ENCODE data around the gene FBXO8. TPM values are rescaled to one million over a fixed set of nuclear protein-coding genes. Genes with fewer than 3 reads are reported as not detected.

FBXO8 gene
- total RNA-seq, 1 experiment from 2014 or later, result 11.7 TPM

DNA sequence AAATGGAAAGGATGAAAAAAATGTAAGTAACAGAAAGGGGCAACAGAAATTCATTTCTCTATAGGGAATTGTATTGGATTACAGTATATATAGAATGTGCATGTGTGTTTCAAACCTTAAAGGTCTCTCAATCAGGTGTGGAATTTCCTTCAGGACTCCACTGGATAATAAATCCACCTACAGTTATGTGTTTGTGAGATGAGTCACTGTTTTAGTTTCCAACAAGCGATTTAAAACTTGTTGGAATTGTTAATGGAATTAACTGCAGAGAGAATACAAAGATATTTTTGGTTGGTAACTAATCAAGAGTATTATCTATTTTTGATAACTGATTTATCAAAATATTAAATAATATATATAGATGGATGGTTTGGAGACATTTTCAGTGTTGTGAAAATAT is 33.1 kb upstream of the FBXO8 start:
- BruUV-seq (replicated peaks), result no TSS peak
- H3K36me3 ChIP-seq (ENCODE audit: insufficient read depth, low read length, poor library complexity, severe bottlenecking), result peaks cover 5% of the 10 kb centered on the region
- H3K9me3 ChIP-seq (ENCODE audit: low read depth, low read length, poor library complexity, severe bottlenecking), result no peaks in the 10 kb centered on the region
- no peak overlapping the region for H3K27ac ChIP-seq (ENCODE audit: low read depth, low read length, poor library complexity, severe bottlenecking)
- H3K27me3 ChIP-seq (replicated peaks; ENCODE audit: insufficient read depth, low read depth, low read length, poor library complexity), result no peaks in the 10 kb centered on the region
- H3K4me3 ChIP-seq (ENCODE audit: low read depth, low read length, poor library complexity, severe bottlenecking), result no peak overlapping the region
- TF ChIP-seq, protein P1, sequence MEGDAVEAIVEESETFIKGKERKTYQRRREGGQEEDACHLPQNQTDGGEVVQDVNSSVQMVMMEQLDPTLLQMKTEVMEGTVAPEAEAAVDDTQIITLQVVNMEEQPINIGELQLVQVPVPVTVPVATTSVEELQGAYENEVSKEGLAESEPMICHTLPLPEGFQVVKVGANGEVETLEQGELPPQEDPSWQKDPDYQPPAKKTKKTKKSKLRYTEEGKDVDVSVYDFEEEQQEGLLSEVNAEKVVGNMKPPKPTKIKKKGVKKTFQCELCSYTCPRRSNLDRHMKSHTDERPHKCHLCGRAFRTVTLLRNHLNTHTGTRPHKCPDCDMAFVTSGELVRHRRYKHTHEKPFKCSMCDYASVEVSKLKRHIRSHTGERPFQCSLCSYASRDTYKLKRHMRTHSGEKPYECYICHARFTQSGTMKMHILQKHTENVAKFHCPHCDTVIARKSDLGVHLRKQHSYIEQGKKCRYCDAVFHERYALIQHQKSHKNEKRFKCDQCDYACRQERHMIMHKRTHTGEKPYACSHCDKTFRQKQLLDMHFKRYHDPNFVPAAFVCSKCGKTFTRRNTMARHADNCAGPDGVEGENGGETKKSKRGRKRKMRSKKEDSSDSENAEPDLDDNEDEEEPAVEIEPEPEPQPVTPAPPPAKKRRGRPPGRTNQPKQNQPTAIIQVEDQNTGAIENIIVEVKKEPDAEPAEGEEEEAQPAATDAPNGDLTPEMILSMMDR (conservative IDR thresholded peaks at IDR 0.05; ENCODE audit: low read depth, low read length), result no peak
- no peak for TF ChIP-seq EZH2 (IDR thresholded peaks at IDR 0.05; ENCODE audit: borderline replicate concordance, low read depth, low read length, poor library complexity, severe bottlenecking)
- intact Hi-C loops (cut with micrococcal nuclease; ENCODE audit: unreplicated experiment), result loop anchor here (5.0 to 10.0 kb wide), 2 partner anchors 154 to 982 kb away; partner anchors contain the start of gene HMGB2
- ChIA-PET POLR2A (ENCODE audit: low non-redundant PET) (no interaction called here), CTCF (no interaction called here)
- peaks cover 35% of the 10 kb centered on the region for H3K4me1 ChIP-seq (ENCODE audit: insufficient read depth, low read length, poor library complexity, severe bottlenecking)
- DNase-seq (ENCODE audit: low spot score), result no peak

DNA sequence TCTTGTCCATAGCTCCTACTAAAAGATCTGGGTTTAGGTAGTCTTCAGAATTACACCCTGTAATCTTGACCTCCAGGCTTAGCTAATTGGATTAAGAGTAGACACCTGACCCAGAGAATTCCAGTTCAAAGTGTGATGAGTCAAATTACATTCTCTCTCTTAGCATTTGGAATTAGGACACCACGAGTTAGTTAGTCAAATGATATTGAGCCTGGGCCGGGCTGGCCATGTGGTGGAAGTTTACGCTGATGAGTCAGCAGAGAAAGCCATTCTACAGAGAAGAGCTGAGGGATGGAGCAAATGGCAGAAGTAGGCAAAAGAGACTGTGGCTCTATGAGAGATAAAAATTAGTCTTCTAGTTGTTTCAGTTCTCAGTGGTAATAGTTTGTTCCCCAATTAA is 31.3 kb upstream of the FBXO8 start:
- Histone ChIP-seq H3K4me1 (ENCODE audit: insufficient read depth, low read length, poor library complexity, severe bottlenecking) (peaks cover 35% of the 10 kb centered on the region), H3K36me3 (ENCODE audit: insufficient read depth, low read length, poor library complexity, severe bottlenecking) (peaks cover 5% of the 10 kb centered on the region), H3K4me3 (ENCODE audit: low read depth, low read length, poor library complexity, severe bottlenecking) (no peak overlapping the region), H3K9me3 (ENCODE audit: low read depth, low read length, poor library complexity, severe bottlenecking) (no peaks in the 10 kb centered on the region), H3K27me3 (replicated peaks; ENCODE audit: insufficient read depth, low read depth, low read length, poor library complexity) (no peaks in the 10 kb centered on the region), H3K27ac (ENCODE audit: low read depth, low read length, poor library complexity, severe bottlenecking) (no peak overlapping the region)
- DNase-seq (ENCODE audit: low spot score), result peak; percentile 58
- CTCF ChIA-PET, result no interaction called here
- no peak for TF ChIP-seq EZH2 (IDR thresholded peaks at IDR 0.05; ENCODE audit: borderline replicate concordance, low read depth, low read length, poor library complexity, severe bottlenecking)
- TF ChIP-seq, protein P1 (conservative IDR thresholded peaks at IDR 0.05; ENCODE audit: low read depth, low read length), result no peak
- intact Hi-C loops (cut with micrococcal nuclease; ENCODE audit: unreplicated experiment), result loop anchor here (5.0 to 10.0 kb wide), 2 partner anchors 152 to 980 kb away; partner anchors contain the start of gene HMGB2
- no TSS peak for BruUV-seq (replicated peaks)
- POLR2A ChIA-PET (ENCODE audit: low non-redundant PET), result no interaction called here

- H3K4me3 ChIP-seq (ENCODE audit: low read depth, low read length, poor library complexity, severe bottlenecking), result no peak overlapping the region
- H3K27ac ChIP-seq (ENCODE audit: low read depth, low read length, poor library complexity, severe bottlenecking), result no peak overlapping the region
- ChIA-PET CTCF (no interaction called here), POLR2A (ENCODE audit: low non-redundant PET) (no interaction called here)
- H3K9me3 ChIP-seq (ENCODE audit: low read depth, low read length, poor library complexity, severe bottlenecking), result no peaks in the 10 kb centered on the region
- peaks cover 5% of the 10 kb centered on the region for H3K36me3 ChIP-seq (ENCODE audit: insufficient read depth, low read length, poor library complexity, severe bottlenecking)
- intact Hi-C loops (cut with micrococcal nuclease; ENCODE audit: unreplicated experiment), result loop anchor here (10.0 kb wide), 1 partner anchor 979 kb away; the partner anchor contains the start of gene HMGB2
- no peaks in the 10 kb centered on the region for H3K27me3 ChIP-seq (replicated peaks; ENCODE audit: insufficient read depth, low read depth, low read length, poor library complexity)
- H3K4me1 ChIP-seq (ENCODE audit: insufficient read depth, low read length, poor library complexity, severe bottlenecking), result peaks cover 35% of the 10 kb centered on the region
- TF ChIP-seq, protein P1 (conservative IDR thresholded peaks at IDR 0.05; ENCODE audit: low read depth, low read length), result no peak
- DNase-seq (ENCODE audit: low spot score), result no peak
- BruUV-seq (replicated peaks), result no TSS peak
Observed at GRCh38 chr4:174314274-174314673, 30.8 kb upstream of the FBXO8 start.
